HG02870 (cell line): ENCODE data around the gene HLF.

Experiments used
- ATAC-seq: cut with Tn5 transposase; IDR thresholded peaks from one replicate; pipeline ENCODE4 v1.9.1; 2021; ENCODE audit warnings: mild to moderate bottlenecking, moderate library complexity; ENCODE audit not compliant: unreplicated experiment

HLF gene

DNA sequence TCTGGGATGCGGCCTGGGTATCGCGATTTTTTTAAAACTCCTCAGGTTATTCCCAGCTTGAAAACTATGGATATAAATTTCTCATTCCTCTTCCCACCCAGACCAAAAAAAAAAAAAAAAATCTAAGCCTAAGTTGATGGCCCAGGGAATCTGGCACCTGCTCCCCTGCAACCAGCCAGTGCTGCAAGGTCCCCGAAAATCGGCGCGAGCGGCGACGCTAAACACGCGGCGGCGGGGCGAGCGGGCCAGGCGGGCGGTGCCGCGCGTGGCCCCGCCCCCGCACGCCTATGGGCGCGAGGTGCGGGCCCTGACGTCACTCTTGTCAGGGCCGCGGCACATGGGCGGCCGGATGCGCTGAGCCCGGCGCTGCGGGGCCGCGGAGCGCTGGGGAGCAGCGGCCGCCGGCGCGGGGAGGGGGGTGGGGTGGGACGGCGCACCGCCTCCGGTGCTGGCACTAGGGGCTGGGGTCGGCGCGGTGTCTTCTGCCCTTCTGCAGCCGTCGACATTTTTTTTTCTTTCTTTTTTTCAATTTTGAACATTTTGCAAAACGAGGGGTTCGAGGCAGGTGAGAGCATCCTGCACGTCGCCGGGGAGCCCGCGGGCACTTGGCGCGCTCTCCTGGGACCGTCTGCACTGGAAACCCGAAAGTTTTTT is at the start of gene HLF:
HLF (plus strand) TSS at position 316 of the 654 bp plus-strand sequence. CDS start 525 bp downstream, outside the sequence.
- peak; percentile 87 for ATAC-seq

- ATAC-seq = no peak
Observed at GRCh38 chr17:55215711-55216110, 49.0 kb upstream of the HLF start.

DNA sequence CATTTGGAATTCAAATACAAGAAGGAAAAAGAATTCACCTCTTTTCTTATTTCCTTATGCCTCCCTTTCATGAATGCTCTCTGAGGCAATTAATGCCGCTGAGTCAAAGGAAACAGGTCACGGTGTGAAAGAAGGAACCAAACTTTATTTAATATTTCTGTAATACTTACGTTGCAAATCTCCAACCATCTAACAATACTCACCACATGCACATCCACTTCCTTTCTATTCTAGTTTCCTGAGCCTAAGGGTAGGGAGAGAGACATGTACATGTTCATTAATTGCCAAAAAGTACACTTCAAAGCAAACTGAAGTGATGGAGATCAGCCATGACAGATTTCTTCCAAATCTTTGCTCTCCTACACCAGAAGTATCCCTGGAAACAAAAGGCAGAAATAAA is 47.9 kb upstream of the HLF start:
- ATAC-seq = no peak

- ATAC-seq = no peak
Observed at GRCh38 chr17:55219459-55219858, 45.3 kb upstream of the HLF start.

GRCh38 chr17:55219934-55220333 is 44.8 kb upstream of the HLF start:
- no peak for ATAC-seq

GRCh38 chr17:55223524-55223923 is 41.2 kb upstream of the HLF start:
- ATAC-seq = no peak

- ATAC-seq = no peak
Observed at GRCh38 chr17:55224746-55225145, 40.0 kb upstream of the HLF start.

DNA sequence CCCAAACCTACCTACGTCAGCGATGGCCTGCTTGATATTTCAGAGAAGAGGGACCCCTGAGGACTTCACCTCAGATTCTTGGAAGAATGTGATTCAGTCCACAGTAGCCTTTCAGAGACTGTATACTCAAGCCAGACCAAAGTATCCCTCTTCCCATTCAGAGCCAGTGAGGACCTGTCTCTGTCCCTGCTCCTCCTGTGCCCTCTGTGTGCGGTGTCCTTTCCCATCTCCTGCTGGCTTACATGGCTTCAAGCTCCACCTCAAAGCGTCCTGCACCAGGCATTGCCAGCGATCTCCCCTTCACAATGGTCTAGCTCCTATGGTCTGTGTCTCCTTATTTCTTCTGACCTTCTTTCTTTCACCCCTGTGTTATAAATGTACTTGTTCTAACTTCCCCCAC is 39.5 kb upstream of the HLF start:
- no peak for ATAC-seq

DNA sequence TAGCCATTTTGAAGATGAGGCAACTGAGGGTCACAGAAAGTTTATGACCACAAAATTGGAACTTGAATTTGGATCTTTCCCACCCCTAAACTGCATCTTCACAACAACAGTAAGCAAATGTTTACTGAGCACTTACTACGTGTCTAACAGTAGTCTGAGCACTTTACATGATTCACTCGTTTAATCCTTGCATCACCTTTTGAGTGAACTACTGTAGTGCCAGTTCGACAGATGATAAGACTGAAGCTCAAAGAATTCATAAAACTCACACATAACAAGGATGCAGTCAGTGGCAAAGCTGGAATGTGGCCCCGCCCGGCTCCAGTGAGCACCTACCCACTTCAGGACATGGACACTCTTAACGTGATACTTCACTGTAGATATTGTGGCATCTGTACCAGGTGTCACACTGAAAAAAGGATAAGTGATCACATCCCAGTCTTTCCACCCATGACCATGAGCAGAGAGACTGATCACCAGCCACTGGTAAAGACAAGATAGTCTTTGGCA is 36.0 kb upstream of the HLF start:
- ATAC-seq = no peak

- ATAC-seq = no peak
Observed at GRCh38 chr17:55229276-55229675, 35.5 kb upstream of the HLF start.

DNA sequence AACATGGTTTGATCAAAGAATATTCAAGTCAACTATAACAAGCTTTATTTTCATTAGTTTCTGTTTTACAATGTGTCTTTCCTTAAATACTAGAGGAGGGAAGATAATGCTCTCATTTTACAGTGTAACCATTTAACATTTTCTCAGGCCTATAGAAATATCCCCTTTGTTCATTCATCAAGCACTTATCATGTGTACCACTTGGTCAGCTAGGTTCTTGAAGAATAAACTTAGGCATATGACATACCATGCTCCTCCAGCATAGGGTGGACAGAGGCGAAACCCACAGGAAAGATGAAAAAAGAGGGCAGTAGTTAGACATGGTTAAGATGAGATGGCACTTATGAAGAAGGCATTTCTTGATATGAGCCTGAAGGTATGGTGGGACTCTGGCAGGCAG is 34.0 kb upstream of the HLF start:
- no peak for ATAC-seq

DNA sequence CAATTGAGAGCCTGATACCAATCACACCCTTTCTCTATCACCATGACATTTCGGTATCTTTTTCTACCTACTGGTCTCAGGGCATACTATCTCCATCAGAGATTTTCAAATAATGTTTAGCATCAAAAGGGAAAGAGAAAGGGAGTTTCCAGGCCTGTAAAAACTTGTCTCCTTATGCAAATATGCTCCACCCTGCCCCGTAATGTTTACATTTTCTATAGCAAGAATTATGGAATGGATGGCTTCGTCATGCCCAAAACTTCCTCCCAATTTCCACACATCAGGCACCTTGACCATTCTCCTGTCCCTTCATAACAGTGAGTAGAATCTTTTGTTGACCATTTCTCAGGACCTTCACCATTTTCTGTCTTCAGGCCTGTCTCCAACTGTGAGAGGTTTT is 30.9 kb upstream of the HLF start:
- ATAC-seq = no peak

GRCh38 chr17:55236316-55236715 is 28.4 kb upstream of the HLF start:
- no peak for ATAC-seq

DNA sequence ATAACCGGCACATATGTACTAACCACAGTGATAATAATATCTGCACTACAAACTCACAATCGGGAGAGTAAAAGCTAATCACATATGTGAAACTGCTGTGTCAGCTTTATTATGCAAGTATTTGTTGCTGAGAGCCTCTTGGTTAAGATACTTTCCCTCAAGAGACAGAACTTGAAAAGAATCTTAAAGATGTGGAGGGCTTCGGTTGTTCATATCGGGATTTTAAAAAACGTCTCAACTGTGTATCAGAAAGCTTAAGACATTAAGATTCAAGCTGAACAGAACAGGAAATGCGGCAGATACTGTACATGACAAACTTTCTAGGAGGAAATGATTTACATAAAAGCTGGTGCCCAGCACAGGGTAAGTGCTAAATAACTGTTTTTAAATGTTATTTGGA is 27.5 kb upstream of the HLF start:
- peak; percentile 31 for ATAC-seq

GRCh38 chr17:55237841-55238178 is 26.9 kb upstream of the HLF start:
- peak; percentile 0 for ATAC-seq

DNA sequence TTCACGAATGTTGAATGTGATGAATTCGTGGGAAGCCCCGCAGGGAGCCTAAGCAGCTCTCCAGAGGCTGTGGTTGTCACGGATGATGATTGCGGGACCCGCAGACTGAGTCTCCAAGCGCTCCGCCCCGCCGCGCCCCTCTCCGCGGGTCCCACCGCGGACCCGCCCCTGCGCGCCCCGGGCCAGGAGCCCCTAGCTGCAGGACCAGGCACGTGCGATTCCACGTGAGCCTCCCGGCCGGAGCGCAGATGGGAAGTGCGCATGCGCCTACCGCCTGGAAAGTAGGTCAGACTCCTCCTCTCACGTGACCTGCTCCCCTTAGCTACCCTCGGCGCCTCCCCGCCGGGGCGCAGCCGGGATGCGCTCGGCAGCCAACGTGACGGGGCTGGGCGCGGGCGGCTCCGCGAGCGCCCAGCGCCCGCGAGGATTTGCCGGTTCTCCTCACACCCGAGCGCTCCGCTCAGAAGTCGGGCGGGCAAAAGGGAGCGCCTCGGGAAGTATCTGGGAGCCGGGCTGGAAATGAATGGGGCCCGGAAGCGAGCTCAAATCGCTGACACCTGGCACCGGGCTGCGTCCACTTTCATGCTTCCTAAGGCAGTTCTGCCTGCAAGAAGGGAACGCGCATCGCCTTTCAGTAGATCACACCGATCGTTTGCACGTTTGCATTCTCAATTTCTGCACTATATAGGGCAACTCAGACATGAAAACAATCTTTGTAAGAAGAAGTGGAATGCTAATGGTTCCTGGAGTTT is 26.4 kb upstream of the HLF start:
- ATAC-seq = peak; percentile 88

GRCh38 chr17:55238931-55239297 is 25.8 kb upstream of the HLF start:
- ATAC-seq = peak; percentile 23

GRCh38 chr17:55241097-55241496 is 23.7 kb upstream of the HLF start:
- ATAC-seq = no peak

GRCh38 chr17:55242476-55242875 is 22.3 kb upstream of the HLF start:
- ATAC-seq = no peak

DNA sequence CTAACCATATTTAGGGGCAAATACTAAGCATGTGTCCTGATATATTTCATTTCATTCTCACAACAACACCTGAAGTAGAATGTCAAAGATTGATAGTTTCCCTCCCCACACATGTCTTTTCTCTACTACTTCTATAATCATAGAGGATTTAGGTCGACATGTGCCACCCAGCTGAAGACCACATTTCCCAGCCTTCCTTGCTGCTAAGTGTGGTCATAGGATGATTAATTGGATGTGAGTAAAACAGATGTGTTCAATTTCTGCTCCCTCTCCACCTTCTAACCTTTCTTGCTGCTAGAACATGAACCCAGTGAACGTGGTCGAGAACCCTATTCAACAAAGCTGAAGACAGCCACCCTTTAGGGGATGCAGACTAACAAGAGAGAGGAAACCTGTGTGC is 18.8 kb upstream of the HLF start:
- no peak for ATAC-seq

GRCh38 chr17:55246583-55246982 is 18.2 kb upstream of the HLF start:
- ATAC-seq = no peak

GRCh38 chr17:55248077-55248476 is 16.7 kb upstream of the HLF start:
- no peak for ATAC-seq

GRCh38 chr17:55249861-55250260 is 14.9 kb upstream of the HLF start:
- no peak for ATAC-seq
